Mucosa of rectum (tissue), 2 donors: ENCODE results near the gene RCOR1.
"Not testable (repeated sequence)": the region's sequence is repeated elsewhere in the genome, so short reads cannot be mapped to it uniquely, and the experiment has no call there.

Experiments used
- H3K27ac ChIP-seq, 2 donors: one replicate each; pipeline ENCODE4 v1.7.0; 2013; ENCODE audit warnings: inconsistent platforms in 2 of 2, low read depth in 2 of 2, low read length in 2 of 2
- H3K27me3 ChIP-seq, 2 donors: one replicate each; pipeline ENCODE4 v1.7.0; 2013; ENCODE audit warnings: low read length in 2 of 2; ENCODE audit not compliant: control insufficient read depth in 2 of 2, insufficient read depth in 2 of 2
- H3K36me3 ChIP-seq, 2 donors: one replicate each; pipeline ENCODE4 v1.7.0; 2013; ENCODE audit warnings: low read length in 2 of 2; ENCODE audit not compliant: control insufficient read depth in 2 of 2, insufficient read depth in 2 of 2
- H3K4me1 ChIP-seq, 2 donors: one replicate each; pipeline ENCODE4 v1.7.0; 2013; ENCODE audit warnings: low read length in 2 of 2, mild to moderate bottlenecking in 1 of 2; ENCODE audit not compliant: control insufficient read depth in 2 of 2, insufficient read depth in 2 of 2
- H3K4me3 ChIP-seq, 2 donors: one replicate each; pipeline ENCODE4 v1.7.0; 2013; ENCODE audit warnings: low read length in 2 of 2
- H3K9ac ChIP-seq, 2 donors: one replicate each; pipeline ENCODE4 v1.7.0; 2013; ENCODE audit warnings: low read length in 2 of 2, low read depth in 1 of 2, mild to moderate bottlenecking in 1 of 2
- H3K9me3 ChIP-seq, 2 donors: one replicate each; pipeline ENCODE4 v1.7.0; 2013; ENCODE audit warnings: low read length in 2 of 2; ENCODE audit not compliant: control insufficient read depth in 2 of 2
- donor health status: healthy.
- donor health status: Normal muscosa, but diverticular disease.

Gene RCOR1

DNA sequence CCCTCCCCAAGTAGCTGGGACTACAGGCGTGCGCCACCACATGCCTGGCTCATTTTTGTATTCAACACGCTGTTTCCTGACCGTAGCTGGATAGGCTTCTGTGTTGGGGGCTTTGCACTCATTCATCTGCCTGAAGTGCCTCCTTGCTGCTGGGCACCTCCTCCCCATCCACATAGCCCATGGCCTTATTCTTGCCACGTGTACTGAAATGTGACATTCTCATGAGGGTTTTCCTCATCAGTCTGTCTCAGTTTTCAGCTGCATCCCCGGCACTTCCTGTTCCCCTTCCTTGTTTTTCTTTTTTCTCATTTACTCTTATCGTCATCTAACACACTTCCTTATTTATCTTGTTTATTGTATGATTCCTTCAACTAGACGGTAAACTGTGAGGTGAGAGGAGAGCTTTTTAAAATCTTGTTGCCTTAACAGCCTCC, 36.6 kb downstream of the RCOR1 start:
- H3K27ac ChIP-seq = no peak overlapping the region
- peaks cover 0 to 2% of the 10 kb centered on the region in 2 donors for H3K4me1 ChIP-seq
- peaks cover 0 to 4% of the 10 kb centered on the region in 2 donors for H3K36me3 ChIP-seq

DNA sequence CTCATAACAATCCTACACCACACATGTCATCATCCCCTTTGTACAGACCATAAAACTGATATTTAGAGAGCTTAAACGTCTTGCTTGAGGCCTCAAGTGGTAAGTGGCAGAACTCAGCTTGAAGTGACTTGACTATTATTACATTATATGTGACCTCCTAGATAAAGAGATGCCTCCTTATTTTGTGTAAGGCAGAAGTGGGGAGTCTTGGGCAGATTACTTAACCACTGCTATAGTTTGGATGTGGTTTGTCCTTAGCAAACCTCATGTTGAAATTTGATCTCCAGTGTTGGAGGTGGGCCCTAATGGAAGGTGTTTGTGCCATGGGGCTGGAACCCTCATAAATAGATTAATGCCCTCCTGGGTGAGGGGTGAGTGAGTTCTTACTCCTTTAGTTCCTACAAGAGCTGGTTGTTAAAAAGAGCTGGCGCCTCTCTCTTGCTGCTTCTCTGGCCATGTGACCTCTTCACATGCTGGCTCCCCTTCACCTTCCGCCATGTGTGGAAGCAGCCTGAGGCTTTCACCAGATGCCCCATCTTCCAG, 37.4 kb downstream of the RCOR1 start:
- Histone ChIP-seq H3K9ac (no peak overlapping the region), H3K27me3 (no peaks in the 10 kb centered on the region), H3K9me3 (no peaks in the 10 kb centered on the region), H3K4me3 (no peak overlapping the region), H3K4me1 (peaks cover 0 to 2% of the 10 kb centered on the region in 2 donors), H3K27ac (no peak overlapping the region), H3K36me3 (peaks cover 0 to 2% of the 10 kb centered on the region in 2 donors)

More for the DNA sequence above, 36.6 kb downstream of the RCOR1 start:
- Histone ChIP-seq H3K9ac (no peak overlapping the region), H3K9me3 (no peaks in the 10 kb centered on the region), H3K27me3 (no peaks in the 10 kb centered on the region), H3K4me3 (no peak overlapping the region)

- no peak overlapping the region for H3K9ac ChIP-seq
- peaks cover 0 to 2% of the 10 kb centered on the region in 2 donors for H3K36me3 ChIP-seq
- no peak overlapping the region for H3K4me3 ChIP-seq
- H3K4me1 ChIP-seq = peaks cover 0 to 2% of the 10 kb centered on the region in 2 donors
- no peaks in the 10 kb centered on the region for H3K9me3 ChIP-seq
- H3K27ac ChIP-seq = no peak overlapping the region
- no peaks in the 10 kb centered on the region for H3K27me3 ChIP-seq
Measured at GRCh38 chr14:102630405-102630804, 38.0 kb downstream of the RCOR1 start.

DNA sequence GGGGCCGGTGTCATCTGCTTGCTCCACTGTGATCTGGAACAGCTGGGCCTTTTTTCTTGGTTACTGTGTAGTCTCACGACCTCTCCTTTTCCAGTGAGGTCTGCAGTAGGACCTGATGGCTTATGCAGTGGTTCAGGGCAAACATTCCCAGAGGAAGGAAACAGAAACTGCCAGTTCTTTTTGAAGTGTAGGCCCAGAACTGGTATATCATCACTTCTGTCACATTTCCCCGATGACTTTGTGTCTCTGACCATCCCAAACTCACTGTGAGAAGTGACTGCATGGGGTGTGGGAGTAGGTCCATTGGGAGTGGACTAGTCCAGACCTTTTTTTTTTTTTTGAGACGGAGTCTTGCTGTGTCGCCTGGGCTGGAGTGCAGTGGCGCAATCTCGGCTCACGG, 38.4 kb downstream of the RCOR1 start:
- no peaks in the 10 kb centered on the region for H3K27me3 ChIP-seq
- H3K27ac ChIP-seq = no peak overlapping the region
- H3K4me1 ChIP-seq = peaks cover 0 to 2% of the 10 kb centered on the region in 2 donors
- H3K4me3 ChIP-seq = no peak overlapping the region
- no peaks in the 10 kb centered on the region for H3K9me3 ChIP-seq
- no peak overlapping the region for H3K9ac ChIP-seq
- peaks cover 0 to 2% of the 10 kb centered on the region in 2 donors for H3K36me3 ChIP-seq

GRCh38 chr14:102633906-102634595, 41.6 kb downstream of the RCOR1 start:
- Histone ChIP-seq H3K4me3 (no peak overlapping the region), H3K4me1 (no peaks in the 10 kb centered on the region)

GRCh38 chr14:102639611-102640010, 47.2 kb downstream of the RCOR1 start:
- H3K9ac ChIP-seq, H3K36me3 ChIP-seq: not testable (repeated sequence)

More at GRCh38 chr14:102633906-102634595, 41.6 kb downstream of the RCOR1 start:
- Histone ChIP-seq H3K9ac (no peak overlapping the region), H3K27ac (no peak overlapping the region), H3K27me3 (no peaks in the 10 kb centered on the region), H3K9me3 (no peaks in the 10 kb centered on the region), H3K36me3 (no peaks in the 10 kb centered on the region)

GRCh38 chr14:102644523-102644922, 52.1 kb downstream of the RCOR1 start:
- H3K4me1 ChIP-seq = peaks cover 0 to 5% of the 10 kb centered on the region in 2 donors
- H3K9me3 ChIP-seq = no peaks in the 10 kb centered on the region
- H3K9ac ChIP-seq = no peak overlapping the region
- H3K27ac ChIP-seq = no peak overlapping the region
- no peak overlapping the region for H3K4me3 ChIP-seq
- H3K27me3 ChIP-seq = no peaks in the 10 kb centered on the region
- no peaks in the 10 kb centered on the region for H3K36me3 ChIP-seq

More at GRCh38 chr14:102639611-102640010, 47.2 kb downstream of the RCOR1 start:
- not testable (repeated sequence) for H3K4me3 ChIP-seq, H3K27me3 ChIP-seq, H3K27ac ChIP-seq, H3K9me3 ChIP-seq, H3K4me1 ChIP-seq

GRCh38 chr14:102645746-102646440, 53.4 kb downstream of the RCOR1 start:
- no peaks in the 10 kb centered on the region for H3K9me3 ChIP-seq
- no peak overlapping the region for H3K27ac ChIP-seq
- no peak overlapping the region for H3K4me3 ChIP-seq
- no peaks in the 10 kb centered on the region for H3K36me3 ChIP-seq
- no peak overlapping the region for H3K9ac ChIP-seq
- H3K27me3 ChIP-seq = no peaks in the 10 kb centered on the region
- peaks cover 0 to 5% of the 10 kb centered on the region in 2 donors for H3K4me1 ChIP-seq

- no peaks in the 10 kb centered on the region for H3K27me3 ChIP-seq
- no peak overlapping the region for H3K27ac ChIP-seq
- H3K9me3 ChIP-seq = no peaks in the 10 kb centered on the region
- H3K9ac ChIP-seq = no peak overlapping the region
- no peaks in the 10 kb centered on the region for H3K36me3 ChIP-seq
- peaks cover 0 to 5% of the 10 kb centered on the region in 2 donors for H3K4me1 ChIP-seq
- no peak overlapping the region for H3K4me3 ChIP-seq
Measured at GRCh38 chr14:102646615-102647014, 54.2 kb downstream of the RCOR1 start.

DNA sequence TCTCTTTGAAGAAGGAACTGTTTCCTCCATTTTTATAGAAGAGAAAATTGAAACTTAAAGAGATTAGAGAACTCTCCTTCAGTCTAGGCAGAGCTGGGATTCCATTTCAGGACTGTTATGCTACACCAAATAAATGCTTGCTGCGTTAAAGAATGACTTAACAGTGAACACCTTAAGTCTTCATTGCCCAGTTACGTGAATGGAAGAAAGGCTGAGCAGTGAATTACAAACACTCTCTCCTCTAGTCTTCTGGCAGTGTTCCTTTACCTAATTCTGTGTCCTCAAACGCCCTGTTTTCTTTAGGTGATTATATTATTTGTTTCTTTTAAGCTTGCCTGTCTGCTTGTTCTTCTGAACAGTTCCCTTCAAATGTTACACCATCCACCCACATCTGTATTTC, 59.7 kb downstream of the RCOR1 start:
- H3K9me3 ChIP-seq = no peaks in the 10 kb centered on the region
- H3K36me3 ChIP-seq = no peaks in the 10 kb centered on the region
- H3K9ac ChIP-seq = no peak overlapping the region
- no peak overlapping the region for H3K4me3 ChIP-seq
- H3K4me1 ChIP-seq = peaks cover 0 to 3% of the 10 kb centered on the region in 2 donors
- no peaks in the 10 kb centered on the region for H3K27me3 ChIP-seq
- no peak overlapping the region for H3K27ac ChIP-seq
